ENCODE results near the gene BLTP2. TPM values are rescaled to one million over a fixed set of nuclear protein-coding genes. Genes with fewer than 3 reads are reported as not detected.
A peak's percentile ranks its signal among the peaks of the same experiment; 100 is the strongest.
"Not testable (repeated sequence)": the region's sequence is repeated elsewhere in the genome, so short reads cannot be mapped to it uniquely, and the experiment has no call there.

The BLTP2 gene
- total RNA-seq, 2 donors from 2014 or later: 42.2 to 94.2 TPM

DNA sequence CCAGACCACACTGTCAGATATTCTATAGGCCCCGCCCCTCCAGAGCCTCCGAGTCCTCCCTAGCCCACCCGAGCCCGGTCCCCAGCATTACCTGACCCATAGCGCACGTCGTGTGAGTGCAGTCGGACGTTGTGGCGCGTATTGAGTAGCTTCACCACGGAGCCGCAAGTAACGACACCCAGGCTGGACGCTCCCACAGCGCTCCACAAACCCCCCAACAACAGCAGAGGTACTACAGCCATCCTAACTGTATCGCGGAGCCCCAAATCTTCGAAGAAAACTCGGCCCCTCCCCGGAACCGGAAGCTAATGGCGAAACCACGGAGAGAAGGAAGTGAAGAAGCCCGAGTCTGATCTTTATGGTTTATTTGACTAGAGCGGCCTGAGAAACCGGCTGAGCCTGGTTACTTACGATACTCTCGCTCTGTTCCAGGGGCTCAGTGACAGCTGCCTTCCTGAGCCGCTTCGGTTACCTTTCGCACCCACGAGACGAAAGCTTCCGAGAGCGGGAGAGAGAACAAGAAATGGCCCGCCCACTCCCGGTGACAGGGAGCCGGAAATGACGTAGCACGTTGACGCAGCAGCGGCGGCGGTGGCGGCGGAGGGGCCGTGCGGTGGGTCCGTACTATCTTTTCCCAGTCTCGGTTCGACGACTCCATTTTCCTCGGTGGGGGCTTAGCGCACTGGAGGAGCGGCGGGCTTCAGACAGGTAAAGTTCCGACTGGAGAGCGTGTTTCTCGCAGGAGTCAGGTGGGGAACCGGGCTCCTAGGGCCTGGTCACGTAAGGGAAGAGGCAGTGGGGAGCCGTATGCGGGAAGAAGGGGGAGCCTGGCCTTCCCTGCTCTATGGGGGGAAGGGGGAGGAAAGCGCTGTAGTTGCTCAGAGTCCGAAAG is 16.9 kb upstream of the BLTP2 start, which contains the start of the genes SDF2 and SUPT6H:
SDF2 (minus strand) TSS at position 272 of the 892 bp plus-strand sequence; CDS start at position 242, 30 bp downstream.
SUPT6H (plus strand) TSS at position 571 of the 892 bp plus-strand sequence. CDS start 11,197 bp downstream, outside the sequence.
- peaks cover 0 to 6% of the 10 kb centered on the region in 2 donors for H3K36me3 ChIP-seq
- no peaks in the 10 kb centered on the region for H3K27me3 ChIP-seq (replicated peaks; ENCODE audit: insufficient read depth)

GRCh38 chr17:28659497-28659881 is 14.5 kb upstream of the BLTP2 start:
- H3K27ac ChIP-seq; H3K4me1 ChIP-seq (replicated peaks); DNase-seq (ENCODE audit: low spot score); intact Hi-C loops (cut with DNase I); H3K36me3 ChIP-seq; H3K4me3 ChIP-seq; H3K27me3 ChIP-seq (replicated peaks; ENCODE audit: insufficient read depth); H3K9me3 ChIP-seq: not testable (repeated sequence)
- WGBS: 96% methylated on average over 23 of the region's 23 CpGs

More for the DNA sequence above, 16.9 kb upstream of the BLTP2 start, which contains the start of the genes SDF2 and SUPT6H:
- peak; percentile 90 for DNase-seq (ENCODE audit: low spot score)
- peak; percentile 92 for TF ChIP-seq POLR2AphosphoS5 (IDR thresholded peaks at IDR 0.05)
- TF ChIP-seq POLR2A (IDR thresholded peaks at IDR 0.05): peak; percentile 89
- TF ChIP-seq, protein P1, sequence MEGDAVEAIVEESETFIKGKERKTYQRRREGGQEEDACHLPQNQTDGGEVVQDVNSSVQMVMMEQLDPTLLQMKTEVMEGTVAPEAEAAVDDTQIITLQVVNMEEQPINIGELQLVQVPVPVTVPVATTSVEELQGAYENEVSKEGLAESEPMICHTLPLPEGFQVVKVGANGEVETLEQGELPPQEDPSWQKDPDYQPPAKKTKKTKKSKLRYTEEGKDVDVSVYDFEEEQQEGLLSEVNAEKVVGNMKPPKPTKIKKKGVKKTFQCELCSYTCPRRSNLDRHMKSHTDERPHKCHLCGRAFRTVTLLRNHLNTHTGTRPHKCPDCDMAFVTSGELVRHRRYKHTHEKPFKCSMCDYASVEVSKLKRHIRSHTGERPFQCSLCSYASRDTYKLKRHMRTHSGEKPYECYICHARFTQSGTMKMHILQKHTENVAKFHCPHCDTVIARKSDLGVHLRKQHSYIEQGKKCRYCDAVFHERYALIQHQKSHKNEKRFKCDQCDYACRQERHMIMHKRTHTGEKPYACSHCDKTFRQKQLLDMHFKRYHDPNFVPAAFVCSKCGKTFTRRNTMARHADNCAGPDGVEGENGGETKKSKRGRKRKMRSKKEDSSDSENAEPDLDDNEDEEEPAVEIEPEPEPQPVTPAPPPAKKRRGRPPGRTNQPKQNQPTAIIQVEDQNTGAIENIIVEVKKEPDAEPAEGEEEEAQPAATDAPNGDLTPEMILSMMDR (IDR thresholded peaks at IDR 0.05): no peak
- Histone ChIP-seq H3K4me3 (peak within 1 kb of the TSS; percentile 78 to 84), H3K4me1 (replicated peaks) (peaks cover 8% of the 10 kb centered on the region), H3K27ac (peak within 1 kb of the TSS; percentile 98 to 99), H3K9me3 (no peaks in the 10 kb centered on the region)
- intact Hi-C loops (cut with DNase I): loop anchor here (2.0 to 5.0 kb wide), 2 partner anchors 17 to 50 kb away; partner anchors contain the start of genes BLTP2 and PROCA1
- under 1% methylated on average over 66 of the region's 66 CpGs for WGBS

DNA sequence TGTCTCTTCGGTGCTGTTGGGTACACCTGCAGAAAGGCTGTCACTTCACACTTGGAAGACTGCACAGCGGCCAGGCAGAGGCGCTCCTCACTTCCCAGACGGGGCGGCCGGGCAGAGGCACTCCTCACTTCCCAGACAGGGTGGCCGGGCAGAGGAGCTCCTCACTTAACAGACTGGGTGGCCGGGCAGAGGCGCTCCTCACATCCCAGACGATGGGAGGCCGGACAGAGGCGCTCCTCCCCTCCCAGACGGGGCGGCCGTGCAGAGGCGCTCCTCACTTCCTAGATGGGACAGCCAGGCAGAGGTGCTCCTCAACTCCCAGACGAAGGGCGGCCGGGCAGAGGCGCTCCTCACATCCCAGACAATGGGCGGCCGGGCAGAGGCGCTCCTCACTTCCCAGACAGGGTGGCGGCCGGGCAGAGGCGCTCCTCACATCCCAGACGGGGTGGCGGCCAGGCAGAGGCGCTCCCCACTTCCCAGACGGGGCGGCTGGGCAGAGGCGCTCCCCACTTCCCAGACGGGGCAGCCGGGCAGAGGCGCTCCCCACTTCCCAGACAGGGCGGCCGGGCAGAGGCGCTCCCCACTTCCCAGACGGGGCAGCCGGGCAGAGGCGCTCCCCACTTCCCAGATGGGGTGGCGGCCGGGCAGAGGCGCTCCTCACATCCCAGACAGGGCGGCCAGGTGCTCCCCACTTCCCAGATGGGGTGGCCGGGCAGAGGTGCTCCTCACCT is 14.0 kb upstream of the BLTP2 start:
- H3K36me3 ChIP-seq; H3K9me3 ChIP-seq; H3K4me3 ChIP-seq; DNase-seq (ENCODE audit: low spot score); H3K27ac ChIP-seq; intact Hi-C loops (cut with DNase I); H3K4me1 ChIP-seq (replicated peaks); H3K27me3 ChIP-seq (replicated peaks; ENCODE audit: insufficient read depth): not testable (repeated sequence)
- 96% methylated on average over 32 of the region's 46 CpGs for WGBS

GRCh38 chr17:28658342-28658741 is 13.4 kb upstream of the BLTP2 start:
- 92% methylated on average over 8 of the region's 8 CpGs for WGBS

DNA sequence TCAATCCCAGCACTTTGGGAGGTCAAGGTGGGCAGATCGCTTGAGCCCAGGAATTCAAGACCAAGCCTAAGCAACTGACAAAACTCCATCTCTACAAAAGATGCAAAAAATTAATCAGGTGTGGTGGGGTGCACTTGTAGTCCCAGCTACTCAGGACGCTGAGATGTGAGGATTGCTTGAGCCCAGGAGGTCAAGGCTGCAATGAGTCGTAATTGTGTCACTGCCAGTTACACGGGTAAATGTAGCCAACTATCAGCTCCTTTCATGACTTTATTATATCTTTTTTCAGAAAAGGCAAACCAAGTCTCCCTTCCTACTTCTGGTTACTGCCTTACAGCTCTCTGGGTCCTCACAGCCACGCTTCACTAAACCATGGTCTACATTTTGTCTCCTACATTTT is 12.8 kb upstream of the BLTP2 start:
- H3K27me3 ChIP-seq (replicated peaks; ENCODE audit: insufficient read depth): no peaks in the 10 kb centered on the region
- intact Hi-C loops (cut with DNase I): no loop called here
- H3K4me1 ChIP-seq (replicated peaks): no peaks in the 10 kb centered on the region
- 83% methylated on average over 5 of the region's 5 CpGs for WGBS
- H3K9me3 ChIP-seq: no peaks in the 10 kb centered on the region
- H3K4me3 ChIP-seq: no peak overlapping the region
- DNase-seq (ENCODE audit: low spot score): no peak
- H3K36me3 ChIP-seq: peaks cover 0 to 6% of the 10 kb centered on the region in 2 donors
- H3K27ac ChIP-seq: no peak overlapping the region
- TF ChIP-seq POLR2AphosphoS5 (IDR thresholded peaks at IDR 0.05) (no peak), POLR2A (IDR thresholded peaks at IDR 0.05) (no peak)
- TF ChIP-seq, protein P1 (IDR thresholded peaks at IDR 0.05): no peak

More at GRCh38 chr17:28658342-28658741, 13.4 kb upstream of the BLTP2 start:
- H3K36me3 ChIP-seq; DNase-seq (ENCODE audit: low spot score); H3K27ac ChIP-seq; H3K27me3 ChIP-seq (replicated peaks; ENCODE audit: insufficient read depth); intact Hi-C loops (cut with DNase I); H3K9me3 ChIP-seq; H3K4me3 ChIP-seq; H3K4me1 ChIP-seq (replicated peaks): not testable (repeated sequence)

DNA sequence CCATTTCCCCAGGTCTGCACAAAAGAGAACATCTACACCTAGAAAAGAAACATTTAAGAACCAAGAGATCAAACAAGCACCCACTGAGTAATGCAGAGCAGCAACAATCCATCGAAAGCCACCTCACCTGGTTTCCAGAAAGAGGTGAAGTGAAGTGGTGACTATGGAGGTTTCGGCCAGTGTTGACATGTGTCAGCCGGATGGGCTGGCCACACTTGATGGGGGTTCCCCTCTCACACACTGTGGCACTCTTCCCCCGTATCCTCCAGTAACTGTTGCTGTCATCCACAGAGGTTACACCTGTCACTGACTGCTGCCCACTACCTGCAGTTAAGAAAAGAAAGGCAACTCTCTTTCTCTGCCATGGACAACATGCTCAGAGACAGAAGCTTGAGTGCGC is 10.2 kb upstream of the BLTP2 start:
- 92% methylated on average over 5 of the region's 5 CpGs for WGBS
- Histone ChIP-seq H3K4me1 (replicated peaks) (no peaks in the 10 kb centered on the region), H3K36me3 (peaks cover 0 to 6% of the 10 kb centered on the region in 2 donors), H3K9me3 (no peaks in the 10 kb centered on the region), H3K27ac (no peak overlapping the region), H3K27me3 (replicated peaks; ENCODE audit: insufficient read depth) (no peaks in the 10 kb centered on the region), H3K4me3 (no peak overlapping the region)
- TF ChIP-seq, protein P1 (IDR thresholded peaks at IDR 0.05): no peak
- TF ChIP-seq POLR2A (IDR thresholded peaks at IDR 0.05) (no peak), POLR2AphosphoS5 (IDR thresholded peaks at IDR 0.05) (no peak)
- intact Hi-C loops (cut with DNase I): no loop called here
- no peak for DNase-seq (ENCODE audit: low spot score)
